ENCODE results near the gene HTR1D.

HTR1D gene

DNA sequence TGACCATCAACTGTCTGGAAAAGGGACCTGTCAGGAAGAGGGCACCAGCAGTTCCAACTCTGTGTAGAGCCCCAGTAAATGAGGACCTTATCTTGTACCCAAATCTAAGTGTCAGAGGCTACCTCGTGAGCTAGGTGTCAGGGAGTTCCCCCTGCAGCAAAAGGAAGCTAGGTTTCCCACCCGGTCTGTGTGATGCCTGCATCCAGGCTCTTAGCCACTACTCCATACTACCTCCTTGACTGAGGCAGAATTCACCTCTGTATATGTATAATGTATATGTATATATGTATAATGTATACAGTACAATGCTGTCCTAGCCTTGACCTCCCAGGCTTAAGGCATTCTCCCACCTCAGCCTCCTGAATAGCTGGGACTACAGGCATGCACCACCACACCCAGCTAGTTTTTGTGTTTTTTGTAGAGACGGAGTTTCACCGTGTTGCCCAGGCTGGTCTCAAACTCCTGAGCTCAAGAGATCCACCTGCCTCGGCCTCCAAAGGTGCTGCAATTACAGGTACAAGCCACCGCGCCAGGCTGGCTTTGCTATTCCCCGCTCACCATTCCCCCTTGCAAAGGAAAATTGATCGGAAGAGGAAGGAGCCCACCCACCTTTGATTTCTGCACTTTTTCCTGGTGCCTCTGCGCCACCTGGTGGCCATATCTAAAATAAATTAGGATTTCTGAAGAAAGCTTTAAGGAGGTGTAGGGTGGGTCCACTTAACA is 32.9 kb downstream of the HTR1D start:
- no peak for FAIRE-seq

DNA sequence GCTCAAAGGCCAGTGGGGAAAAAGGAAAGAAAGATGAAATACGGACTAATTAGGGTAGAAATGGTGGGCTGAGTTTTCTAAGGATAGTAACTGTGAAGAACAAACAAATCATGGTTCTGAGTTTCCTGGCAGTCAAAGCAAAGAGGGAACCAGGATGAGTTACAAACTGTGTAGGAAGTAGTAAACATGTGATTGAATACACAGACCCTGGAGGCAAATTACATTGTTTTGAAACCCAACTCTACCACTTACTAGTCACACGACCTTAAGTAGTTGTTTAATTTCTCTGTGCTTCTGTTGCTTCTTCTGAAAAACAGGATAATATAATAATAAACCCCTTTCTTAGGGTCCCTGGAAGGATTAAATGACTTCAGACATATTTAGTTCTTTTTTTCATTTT is 37.4 kb downstream of the HTR1D start:
- FAIRE-seq = no peak

DNA sequence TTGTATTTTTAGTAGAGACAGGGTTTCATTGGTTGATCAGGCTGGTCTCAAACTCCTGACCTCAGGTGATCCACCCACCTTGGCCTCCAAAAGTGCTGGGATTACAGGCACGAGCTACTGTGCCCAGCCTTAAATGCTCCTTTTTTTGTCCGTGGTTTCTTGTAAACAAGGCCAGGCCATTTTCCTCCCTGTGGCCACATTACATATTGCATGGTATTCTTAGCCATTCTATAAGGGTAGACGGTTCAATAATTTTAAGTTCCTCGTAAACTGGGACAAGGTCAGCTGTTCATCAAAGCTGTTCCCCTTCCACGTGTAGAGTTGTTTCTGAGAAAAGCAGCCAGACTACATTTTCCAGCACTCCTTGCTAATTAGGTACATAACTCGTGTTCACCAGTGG is 38.4 kb downstream of the HTR1D start:
- no peak for FAIRE-seq

DNA sequence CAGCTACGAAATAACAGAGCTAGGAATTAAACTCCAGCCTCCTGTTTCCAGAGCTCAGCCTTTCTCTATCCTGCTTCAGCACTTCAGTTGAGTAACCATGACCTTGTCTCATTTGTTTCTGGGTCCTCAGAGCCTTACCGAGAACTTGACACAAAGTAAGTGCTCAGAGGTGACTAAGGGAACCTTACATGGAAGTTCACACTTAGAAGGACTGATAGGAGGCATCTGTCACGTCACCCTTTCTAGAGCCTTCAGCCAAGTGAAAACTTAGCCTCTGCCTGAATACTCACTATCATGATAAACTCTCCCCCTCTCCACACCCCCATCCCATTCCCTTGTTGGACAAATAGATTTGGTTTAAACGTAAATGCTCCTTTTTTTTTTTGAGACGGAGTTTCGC is 38.9 kb downstream of the HTR1D start:
- FAIRE-seq = no peak

DNA sequence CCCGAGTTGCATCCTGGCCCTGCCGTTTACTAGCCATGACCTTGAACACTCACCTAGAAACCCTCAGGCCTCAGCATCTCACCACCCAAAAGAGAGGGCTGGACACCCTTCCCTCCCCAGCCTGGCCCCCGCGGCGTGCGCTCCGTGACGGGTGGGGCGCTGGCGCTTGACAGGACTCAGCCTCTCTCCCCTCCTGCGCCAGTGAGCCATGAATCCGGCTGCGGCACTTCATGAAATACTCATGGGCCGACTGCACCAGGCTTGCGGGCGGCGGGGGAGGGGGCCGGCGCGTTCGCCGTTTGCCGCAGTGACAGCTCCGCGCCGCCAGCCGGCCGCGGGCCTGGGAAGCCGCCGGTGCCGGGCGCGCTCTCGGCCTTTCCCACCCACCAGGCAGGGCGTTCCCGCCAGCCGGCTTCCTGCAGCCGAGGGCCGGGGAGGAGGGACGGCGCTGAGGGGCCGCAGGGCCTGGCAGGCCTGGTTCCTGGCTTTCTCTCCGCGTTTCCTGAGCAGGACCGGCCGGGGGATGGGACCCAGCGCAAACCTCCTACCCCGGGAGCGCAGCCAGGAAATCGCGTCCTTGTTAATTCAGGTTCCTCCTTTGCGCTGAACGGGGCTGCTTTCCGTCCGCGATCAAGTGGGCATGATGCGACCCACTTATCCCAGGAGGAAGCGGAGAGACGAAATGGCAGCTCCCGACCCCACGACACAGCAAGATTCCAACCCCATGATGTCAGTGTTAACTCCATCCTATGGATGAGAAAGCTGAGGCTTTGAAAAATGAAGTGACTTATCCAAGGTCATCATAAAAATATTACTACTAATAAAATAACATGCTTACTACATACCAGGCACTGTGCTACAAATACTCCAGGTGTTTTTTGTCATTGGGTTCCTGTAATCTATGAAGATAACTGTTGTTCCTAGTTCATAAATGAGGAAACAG is 39.6 kb downstream of the HTR1D start:
- FAIRE-seq = no peak

DNA sequence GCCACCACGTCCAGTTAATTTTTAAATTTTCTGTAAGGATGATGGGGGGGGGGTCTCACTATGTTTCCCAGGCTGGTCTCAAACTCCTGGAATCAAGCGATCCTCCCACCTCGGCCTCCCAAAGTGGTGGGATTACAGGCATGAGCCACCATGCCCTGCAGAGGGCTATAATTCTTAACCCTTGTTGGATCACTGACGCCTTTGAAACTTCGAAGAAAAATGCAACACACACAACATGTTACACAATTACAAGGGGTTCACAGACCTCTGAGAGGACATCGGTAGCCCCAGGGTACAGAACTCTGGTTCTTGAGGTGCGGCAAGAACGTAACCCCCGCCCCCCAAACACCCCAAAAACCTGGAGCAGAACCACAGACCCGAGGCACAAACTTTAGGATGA is 40.3 kb downstream of the HTR1D start:
- no peak for FAIRE-seq

DNA sequence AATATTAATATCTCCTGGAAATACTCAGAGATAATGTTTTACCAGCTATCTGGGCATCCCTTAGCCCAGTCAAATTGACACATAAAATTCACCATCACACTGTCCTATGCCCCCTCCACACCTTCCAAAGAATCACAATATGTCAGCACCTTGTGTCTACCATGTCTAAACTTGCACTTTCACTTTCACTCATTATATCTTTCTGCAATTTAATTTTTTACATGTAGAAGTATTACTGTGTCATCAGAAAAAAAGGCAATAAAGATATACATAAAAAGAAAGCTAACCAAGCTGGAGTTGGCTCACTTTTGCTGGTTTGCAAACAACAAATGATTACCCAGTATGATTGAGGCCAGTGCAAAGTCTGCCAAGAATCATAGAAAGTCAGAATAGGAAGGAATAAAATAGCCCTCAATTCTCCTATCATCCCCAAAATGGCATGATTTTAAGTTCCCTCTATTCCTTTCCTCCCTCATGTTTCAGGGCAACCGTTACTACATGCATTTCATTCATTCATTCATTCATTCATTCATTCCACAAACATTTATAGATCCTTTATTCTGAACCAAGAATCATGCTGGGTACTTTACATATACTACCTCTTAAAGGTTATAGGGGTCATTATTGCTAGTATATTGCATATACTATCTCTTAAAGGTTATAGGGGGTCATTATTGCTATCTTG is 42.7 kb downstream of the HTR1D start:
- no peak for FAIRE-seq

DNA sequence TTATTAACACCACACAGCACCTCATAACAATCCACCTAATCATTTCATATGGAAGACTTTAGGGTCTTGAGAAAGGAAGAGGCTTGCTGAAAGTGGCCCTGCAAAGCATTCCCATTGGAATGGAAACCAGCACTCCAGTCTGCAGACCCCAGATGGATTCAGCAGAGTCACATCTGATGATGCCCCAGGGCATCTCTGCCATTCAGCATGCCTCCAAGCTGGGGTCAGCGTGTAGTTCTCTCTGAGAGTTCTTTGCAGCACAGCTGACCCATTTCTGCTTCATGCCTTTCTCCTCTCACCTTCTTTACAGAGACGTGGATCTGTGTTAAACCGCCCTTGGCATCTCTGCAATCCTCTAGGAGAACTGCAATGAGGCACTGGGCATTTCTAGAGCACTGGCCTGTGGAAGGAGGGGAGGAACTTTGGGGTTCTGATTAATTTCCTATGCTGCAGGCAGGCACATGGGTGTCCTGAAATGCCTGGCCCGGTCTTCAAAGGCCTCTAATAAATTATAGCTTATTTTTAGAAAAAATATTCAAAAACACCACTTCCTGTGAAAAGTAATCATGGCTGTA is 46.0 kb downstream of the HTR1D start:
- FAIRE-seq = no peak

DNA sequence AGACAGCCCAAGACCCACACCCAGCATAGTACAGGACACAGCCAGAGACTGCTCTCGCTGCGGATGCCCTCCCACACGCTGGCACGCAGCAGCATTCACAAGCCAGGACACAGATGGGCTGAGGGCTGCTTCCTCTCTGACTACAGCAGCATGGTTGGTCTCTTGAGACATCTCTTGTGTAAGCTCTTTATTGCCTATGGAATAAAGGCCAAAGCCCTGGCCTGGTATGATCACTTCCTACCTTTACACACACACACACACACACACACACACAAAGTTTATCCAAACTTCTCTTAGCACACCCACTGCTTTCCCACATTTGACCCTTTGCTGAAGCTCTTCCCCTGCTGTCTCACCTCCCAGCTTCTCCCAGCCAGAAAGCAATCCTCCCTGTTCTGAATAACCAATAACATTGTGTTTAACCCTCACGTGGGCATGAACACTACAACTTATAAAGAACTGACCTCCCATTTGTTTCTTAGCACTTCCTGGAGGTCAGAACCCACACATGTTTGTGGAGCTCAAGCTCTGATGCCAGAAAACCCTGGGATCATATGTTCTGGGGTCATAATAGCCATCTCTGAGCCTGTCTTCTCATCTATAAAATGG is 47.5 kb downstream of the HTR1D start:
- no peak for FAIRE-seq

DNA sequence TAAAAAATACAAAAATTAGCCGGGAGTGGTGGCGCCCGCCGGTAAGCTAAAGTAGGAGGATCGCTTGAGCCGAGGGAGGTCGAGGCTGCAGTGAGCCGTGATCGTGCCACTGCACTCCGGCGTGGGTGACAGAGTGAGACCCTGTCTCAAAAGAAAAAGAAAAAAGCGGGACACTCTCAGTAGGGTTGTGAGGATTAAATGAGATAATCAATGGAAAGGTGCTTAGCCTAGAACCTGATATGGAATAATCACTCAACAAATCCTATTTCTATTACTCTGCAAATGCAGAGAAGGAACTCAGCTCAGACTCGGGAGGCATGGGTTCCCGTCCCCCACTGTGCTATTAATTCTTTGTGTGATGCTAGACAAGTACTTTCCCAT is 48.1 kb downstream of the HTR1D start:
- FAIRE-seq = no peak

DNA sequence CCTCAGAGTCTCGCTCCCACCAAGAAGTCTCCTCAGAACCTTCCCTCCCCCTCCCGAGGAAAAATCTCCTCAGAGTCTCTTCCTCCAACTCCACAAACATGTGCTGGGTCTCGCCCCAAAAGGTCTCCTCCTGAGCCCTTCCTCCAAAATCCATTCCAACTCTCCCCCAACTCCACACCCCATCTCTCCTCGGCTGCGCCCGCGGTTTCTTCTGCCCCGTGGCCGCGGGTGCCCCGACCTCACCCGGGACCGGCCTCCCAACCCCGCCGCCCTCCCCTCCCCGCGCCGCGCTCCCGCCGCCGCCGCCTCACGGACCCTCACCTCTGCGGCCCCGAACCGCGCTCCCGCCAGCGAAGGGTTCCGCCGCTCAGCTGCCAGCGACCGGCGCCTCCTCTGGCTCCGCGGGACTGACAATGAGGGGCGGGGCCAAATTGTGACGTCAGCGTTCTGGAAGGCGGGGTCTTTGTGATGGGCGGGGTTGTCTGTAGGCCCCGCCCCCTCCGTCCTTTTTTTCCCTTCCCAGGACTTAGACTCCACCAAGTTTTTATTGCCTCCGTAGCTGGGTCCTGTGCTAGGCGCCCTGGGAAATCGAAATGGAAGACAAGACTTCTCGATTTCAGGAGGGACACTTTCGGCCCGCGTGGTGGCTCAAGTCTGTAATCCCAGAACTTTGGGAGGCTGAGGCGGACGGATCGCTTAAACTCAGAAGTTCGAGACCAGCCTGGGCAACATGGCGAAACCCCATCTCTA is 48.7 kb downstream of the HTR1D start, which contains the start of gene LUZP1:
Gene LUZP1, minus strand, starts transcription at position 412 of the 750 bp plus-strand sequence.
- FAIRE-seq = peak; percentile 32

DNA sequence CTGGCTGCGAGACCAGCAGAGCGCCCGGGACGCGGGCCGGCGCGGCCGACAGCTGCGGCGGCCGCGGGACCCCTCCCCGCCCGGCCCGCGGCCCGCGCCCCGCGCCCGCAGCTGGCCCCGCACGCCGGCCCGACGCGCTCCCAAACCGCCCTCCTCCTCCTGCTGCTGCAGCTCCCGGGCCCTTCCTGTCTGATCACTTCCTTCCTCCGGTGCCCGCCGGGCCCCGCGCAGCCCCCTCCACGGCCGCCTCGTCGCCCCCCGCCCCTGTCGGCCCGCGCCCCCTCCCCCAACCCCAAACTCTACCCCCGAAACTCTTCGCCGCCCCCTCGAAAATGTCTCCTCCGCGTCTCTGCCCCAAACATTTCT is 49.2 kb downstream of the HTR1D start:
- no peak for FAIRE-seq

DNA sequence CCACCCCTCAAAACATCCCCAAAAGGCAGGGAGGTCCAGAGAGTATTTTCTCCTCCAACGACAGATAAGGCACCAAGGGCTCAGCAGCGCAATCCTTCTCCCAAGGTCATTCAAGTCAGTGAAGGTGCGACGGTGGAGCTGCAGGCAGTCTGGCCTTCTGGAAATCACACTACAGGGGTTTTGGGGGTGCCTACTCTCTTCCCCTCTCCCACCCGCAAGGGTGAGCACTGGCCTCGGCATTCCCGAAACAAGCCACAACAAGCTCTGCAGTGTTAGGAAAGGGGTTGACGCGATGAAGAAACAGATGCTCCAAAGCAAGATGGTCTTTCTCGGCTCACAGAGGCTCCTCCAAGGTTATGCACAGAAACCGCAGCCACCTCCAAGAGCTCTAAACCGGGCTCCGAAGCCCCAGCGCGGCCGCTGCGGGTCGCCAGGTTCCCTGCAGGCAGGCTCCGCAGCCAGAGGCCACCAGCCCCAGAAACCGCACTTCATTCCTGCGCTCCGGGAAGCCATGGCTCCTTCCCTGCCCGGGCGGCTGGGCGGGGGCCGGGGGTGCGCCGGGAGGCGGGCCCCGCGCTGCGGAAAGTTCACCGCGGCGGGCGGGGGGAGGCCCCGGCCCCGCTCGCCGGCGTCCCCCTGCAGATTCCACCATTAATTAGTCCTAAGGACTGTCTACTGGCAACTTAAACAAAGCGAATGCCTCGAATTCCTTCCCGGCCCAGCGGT is 49.8 kb downstream of the HTR1D start:
- FAIRE-seq = no peak

DNA sequence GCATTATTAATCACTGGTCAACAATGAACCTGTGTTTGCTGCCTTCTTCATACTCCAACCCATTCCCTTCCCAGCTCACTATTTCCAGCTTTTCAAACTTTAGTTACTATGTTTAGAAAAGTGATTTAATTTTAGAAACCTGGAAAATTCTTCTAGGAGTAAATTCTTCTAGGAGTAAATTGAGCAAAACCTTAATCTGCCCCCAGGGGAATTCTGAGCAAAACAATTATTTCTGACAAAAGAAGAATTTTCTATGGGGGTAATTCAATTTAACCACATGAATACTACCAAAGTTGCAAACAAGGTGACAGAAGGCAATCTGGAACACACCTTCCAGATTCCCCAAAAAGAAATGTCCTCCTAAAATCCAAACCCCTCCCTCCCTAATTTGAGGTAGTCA is 50.4 kb downstream of the HTR1D start:
- no peak for FAIRE-seq

DNA sequence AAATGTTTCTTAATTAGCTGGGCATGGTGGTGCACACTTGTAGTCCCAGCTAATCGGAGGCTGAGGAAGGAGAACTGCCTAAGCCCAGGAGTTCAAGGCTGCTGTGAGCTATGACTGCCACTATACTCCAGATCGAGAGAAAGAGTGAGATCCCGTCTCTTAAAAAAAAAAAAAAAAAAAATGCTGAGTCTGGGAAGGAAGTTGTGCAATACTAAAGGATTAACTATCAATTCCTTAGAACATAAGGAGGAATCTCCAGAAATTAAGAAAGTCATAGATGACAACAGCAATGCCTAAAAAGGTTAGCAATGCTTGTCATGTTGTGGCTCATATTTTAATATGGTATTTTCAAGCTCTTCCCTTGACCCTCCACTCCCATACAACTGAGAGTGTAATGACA is 53.9 kb downstream of the HTR1D start:
- no peak for FAIRE-seq

DNA sequence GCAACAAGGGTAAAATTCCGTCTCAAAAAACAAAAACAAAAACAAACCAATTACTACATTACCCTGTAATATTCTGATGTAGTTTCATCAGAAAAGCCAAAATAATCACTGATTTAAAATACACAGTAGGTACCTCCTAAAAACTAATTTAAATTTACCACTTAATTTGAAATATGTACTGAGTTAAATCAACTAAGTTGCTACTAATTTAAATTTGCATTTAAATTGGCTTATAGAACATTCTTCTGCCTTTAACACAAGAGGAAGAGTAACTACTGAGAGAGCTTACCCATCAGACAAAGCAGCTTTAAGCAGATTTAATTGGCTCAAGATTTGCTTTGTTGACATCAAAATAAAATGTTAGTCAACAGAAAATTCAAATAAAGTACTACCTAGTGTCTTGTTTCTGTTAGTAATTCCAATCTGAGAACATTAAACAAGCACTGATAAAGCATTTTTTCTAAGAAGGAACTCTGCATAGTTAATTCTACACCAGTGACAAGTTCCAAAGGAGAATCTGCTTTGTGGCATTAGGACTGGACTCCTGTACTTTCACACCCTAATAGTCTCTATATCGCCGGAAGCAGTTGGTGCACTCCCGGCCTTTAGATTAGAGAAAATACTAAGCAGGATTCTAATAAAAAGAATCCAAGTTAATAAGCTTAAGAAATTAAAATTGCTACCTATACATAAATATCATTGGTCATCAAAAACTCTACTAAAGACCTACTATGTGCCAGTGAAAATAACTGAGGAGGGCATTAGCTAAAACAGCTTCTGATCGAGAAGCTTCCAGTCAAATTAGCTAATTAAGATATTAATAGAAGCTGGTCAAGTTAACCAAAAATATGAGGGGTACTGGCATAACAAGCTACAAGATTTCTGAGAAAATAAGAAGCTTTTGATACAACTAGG is 57.1 kb downstream of the HTR1D start:
- FAIRE-seq = no peak

DNA sequence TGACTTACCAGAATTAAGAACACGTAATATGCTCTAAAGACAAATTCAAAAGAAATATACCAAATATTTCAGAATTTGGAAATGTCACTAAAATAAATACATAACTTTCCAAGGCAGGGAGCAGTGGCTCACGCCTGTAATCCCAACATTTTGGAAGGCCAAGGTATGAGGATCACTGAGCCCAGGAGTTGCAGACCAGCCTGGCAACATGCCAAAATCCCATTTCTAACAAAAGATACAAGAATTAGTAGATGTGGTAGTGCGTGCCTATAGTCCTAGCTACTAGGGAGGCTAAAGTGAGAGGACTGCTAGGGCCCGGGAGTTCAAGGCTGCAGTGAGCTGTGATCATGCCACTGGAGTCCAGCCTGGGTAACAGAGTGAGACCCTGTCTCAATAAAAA is 60.4 kb downstream of the HTR1D start:
- FAIRE-seq = no peak

DNA sequence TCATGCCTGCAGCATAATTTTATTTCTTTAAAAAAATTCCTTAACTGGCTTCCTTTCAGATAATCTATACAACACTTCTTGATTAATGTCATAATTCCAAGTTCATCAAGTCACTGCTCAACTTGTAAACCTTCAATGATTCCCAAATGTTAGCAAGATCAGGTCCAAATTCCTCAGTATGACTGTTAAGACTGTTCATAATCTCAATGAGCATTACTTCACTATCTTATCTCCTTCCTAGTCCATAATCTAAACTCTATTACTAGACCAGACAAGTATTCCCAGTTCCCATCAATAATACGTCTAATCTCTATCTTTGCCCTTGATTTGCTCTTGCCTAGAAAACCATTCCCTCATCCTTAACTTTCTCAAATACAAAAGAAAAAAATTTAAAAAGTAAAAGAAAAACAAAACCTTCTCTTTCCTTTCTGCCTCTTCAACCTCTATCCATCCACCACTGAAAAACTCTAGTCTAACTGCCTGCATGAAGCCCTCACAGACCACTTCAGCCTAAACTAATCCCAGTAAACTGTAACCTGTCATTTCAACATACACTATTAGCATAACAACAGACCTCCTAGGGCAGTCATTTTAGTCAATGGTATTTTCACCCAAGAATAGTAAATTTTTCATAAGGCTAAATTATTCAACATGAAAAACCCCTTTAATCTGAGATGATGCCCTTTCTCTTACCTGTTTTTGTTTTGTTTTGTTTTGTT is 64.2 kb downstream of the HTR1D start:
- FAIRE-seq = no peak

DNA sequence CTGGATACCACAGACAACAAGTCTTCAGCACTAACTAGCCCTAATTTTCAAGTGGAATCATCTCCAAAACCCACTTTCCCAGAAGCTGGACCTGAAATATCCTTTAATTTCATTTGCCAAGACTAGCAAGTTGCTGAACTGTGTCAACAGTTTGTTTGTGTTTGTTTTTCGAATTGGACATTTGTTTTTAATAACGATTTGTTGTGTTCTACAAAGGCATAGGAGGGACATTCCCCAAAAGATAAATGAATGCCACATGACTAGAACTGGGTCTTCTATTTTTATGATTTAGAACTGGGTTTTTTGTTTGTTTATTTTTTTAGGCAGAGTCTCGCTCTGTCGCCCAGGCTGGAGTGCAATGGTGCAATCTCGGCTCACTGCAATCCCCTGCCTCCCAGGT is 66.6 kb downstream of the HTR1D start:
- no peak for FAIRE-seq

DNA sequence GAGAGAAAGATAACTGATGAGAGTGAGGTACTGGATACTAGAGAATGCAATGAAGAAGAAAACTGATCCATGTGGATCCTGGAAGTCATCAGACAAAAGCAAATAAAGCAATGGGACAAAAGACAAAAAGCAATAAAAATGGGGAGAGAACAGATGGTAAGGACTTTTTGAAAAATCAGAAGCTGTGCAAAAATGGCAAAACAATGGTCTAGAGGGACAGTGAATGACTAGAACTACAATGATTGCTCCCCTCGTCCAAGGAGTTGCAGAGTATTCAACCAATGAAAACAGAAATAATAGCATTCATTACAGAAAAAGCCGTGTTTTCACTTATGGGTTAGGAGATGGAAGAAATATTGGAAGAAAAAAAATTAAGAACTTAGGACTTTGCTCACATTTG is 67.2 kb downstream of the HTR1D start:
- no peak for FAIRE-seq

All from TTC549 (cell line).